DOHH2 (cell line): ENCODE results near the gene NPRL2.

Experiments used
- CTCF ChIP-seq: fragments of 200-600 bp; sonication (generic); IDR thresholded peaks from one replicate; pipeline ENCODE4 v1.5.1; 2014; ENCODE audit warnings: antibody characterized with exemption, mild to moderate bottlenecking, low read depth, low read length; ENCODE audit not compliant: poor library complexity, severe bottlenecking
- EZH2phosphoT487 ChIP-seq: fragments of 200-600 bp; sonication (generic); IDR thresholded peaks from 2 replicates; pipeline ENCODE4 v1.6.1; 2017; ENCODE audit warnings: borderline replicate concordance, mild to moderate bottlenecking, antibody characterized with exemption, low read length, moderate library complexity, mixed read lengths

GRCh38 chr3:50358911-50359759 is 8.6 kb upstream of the NPRL2 start, which contains the start of gene TMEM115:
- TF ChIP-seq EZH2phosphoT487: no peak
- no peak for TF ChIP-seq CTCF
